Ishikawa (cell line): ENCODE data around the gene MAP1LC3B2.

Experiments
- CEBPB ChIP-seq: IDR thresholded peaks from 2 replicates; pipeline ENCODE4 v1.6.1; 2012
- CREB1 ChIP-seq: IDR thresholded peaks from 2 replicates; pipeline ENCODE4 v1.6.1; 2012; ENCODE audit warnings: low read depth
- EGR1 ChIP-seq: IDR thresholded peaks from 2 replicates; pipeline ENCODE4 v1.6.1; 2012
- EP300 ChIP-seq: IDR thresholded peaks from 2 replicates; pipeline ENCODE4 v1.6.1; 2012; ENCODE audit warnings: borderline replicate concordance
- FOXM1 ChIP-seq: IDR thresholded peaks from 2 replicates; pipeline ENCODE4 v1.6.1; 2012; ENCODE audit warnings: low read depth, borderline replicate concordance
- MAX ChIP-seq: IDR thresholded peaks from 2 replicates; pipeline ENCODE4 v1.6.1; 2012
- NFIC ChIP-seq: IDR thresholded peaks from 2 replicates; pipeline ENCODE4 v1.6.1; 2012
- RAD21 ChIP-seq: IDR thresholded peaks from 2 replicates; pipeline ENCODE4 v1.6.1; 2012; ENCODE audit warnings: low read depth
- REST ChIP-seq: IDR thresholded peaks from 2 replicates; pipeline ENCODE4 v1.6.1; 2012; ENCODE audit warnings: low read depth, mild to moderate bottlenecking
- TAF1 ChIP-seq: IDR thresholded peaks from 2 replicates; pipeline ENCODE4 v1.6.1; 2012; ENCODE audit warnings: low read depth, mild to moderate bottlenecking
- TCF12 ChIP-seq: IDR thresholded peaks from 2 replicates; pipeline ENCODE4 v1.6.1; 2012; ENCODE audit warnings: low read depth
- TEAD4 ChIP-seq: IDR thresholded peaks from 2 replicates; pipeline ENCODE4 v1.6.1; 2012
- USF1 ChIP-seq: IDR thresholded peaks from 2 replicates; pipeline ENCODE4 v1.6.1; 2012
- YY1 ChIP-seq: IDR thresholded peaks from 2 replicates; pipeline ENCODE4 v1.6.1; 2012; ENCODE audit warnings: low read depth
- ZBTB7A ChIP-seq: IDR thresholded peaks from 2 replicates; pipeline ENCODE4 v1.6.1; 2012; ENCODE audit warnings: low read depth

MAP1LC3B2 gene

GRCh38 chr12:116613256-116613655 is 54.1 kb downstream of the MAP1LC3B2 start:
- TF ChIP-seq TEAD4 (no peak), EP300 (no peak), ZBTB7A (no peak), EGR1 (no peak), FOXM1 (no peak)

GRCh38 chr12:116614194-116614915 is 55.2 kb downstream of the MAP1LC3B2 start:
- TF ChIP-seq REST: no peak
- TF ChIP-seq EP300: no peak
- TF ChIP-seq FOXM1: no peak
- TF ChIP-seq TCF12: no peak
- no peak for TF ChIP-seq CREB1
- TF ChIP-seq USF1: no peak
- no peak for TF ChIP-seq NFIC
- no peak for TF ChIP-seq MAX
- TF ChIP-seq TEAD4: no peak
- no peak for TF ChIP-seq ZBTB7A
- TF ChIP-seq RAD21: no peak
- TF ChIP-seq TAF1: no peak
- TF ChIP-seq EGR1: no peak
- no peak for TF ChIP-seq CEBPB

GRCh38 chr12:116615141-116615861 is 56.1 kb downstream of the MAP1LC3B2 start:
- no peak for TF ChIP-seq MAX
- no peak for TF ChIP-seq NFIC
- TF ChIP-seq EP300: no peak
- TF ChIP-seq CREB1: no peak

- TF ChIP-seq YY1 (no peak), MAX (no peak), CEBPB (no peak), FOXM1 (no peak), NFIC (no peak), TEAD4 (no peak), TAF1 (no peak), USF1 (no peak), REST (no peak), ZBTB7A (no peak), TCF12 (no peak), RAD21 (no peak), CREB1 (no peak), EGR1 (no peak)
Measured at GRCh38 chr12:116616536-116617248, 57.5 kb downstream of the MAP1LC3B2 start.

GRCh38 chr12:116619246-116619645 is 60.1 kb downstream of the MAP1LC3B2 start:
- TF ChIP-seq TEAD4: no peak
- no peak for TF ChIP-seq CEBPB
- no peak for TF ChIP-seq EP300
- TF ChIP-seq USF1: no peak
- no peak for TF ChIP-seq NFIC
